Medulla oblongata (tissue), 1 donor: ENCODE data around the gene NLRP14.
A peak's percentile ranks its signal among the peaks of the same experiment; 100 is the strongest.

Experiments used
- DNase-seq: peaks from one replicate; pipeline ENCODE4 v3.0.0-alpha.2; 2015; ENCODE audit errors: extremely low spot score

The NLRP14 gene

GRCh38 chr11:7057641-7058040 is 37.4 kb downstream of the NLRP14 start:
- DNase-seq = peak; percentile 6

GRCh38 chr11:7060868-7061267 is 40.6 kb downstream of the NLRP14 start:
- no peak for DNase-seq

DNA sequence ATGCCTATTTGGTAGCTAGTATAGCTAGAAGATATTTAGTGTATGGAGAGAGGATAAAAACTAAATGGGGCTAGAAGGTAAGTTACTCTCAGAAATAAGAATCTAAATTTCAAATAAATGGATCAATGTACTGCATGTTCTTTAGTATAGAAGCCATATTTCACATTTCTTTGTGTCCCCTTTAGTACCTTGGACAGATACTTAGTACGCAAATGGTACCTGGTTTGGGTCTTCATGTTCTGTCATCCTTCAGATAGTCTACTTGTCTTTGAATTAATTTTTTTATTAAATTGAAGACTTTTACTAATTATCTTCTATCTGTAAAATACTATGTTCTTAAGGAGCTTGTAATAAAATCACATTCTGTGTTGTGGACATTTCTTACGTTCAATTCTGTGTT is 42.3 kb downstream of the NLRP14 start:
- DNase-seq = no peak

DNA sequence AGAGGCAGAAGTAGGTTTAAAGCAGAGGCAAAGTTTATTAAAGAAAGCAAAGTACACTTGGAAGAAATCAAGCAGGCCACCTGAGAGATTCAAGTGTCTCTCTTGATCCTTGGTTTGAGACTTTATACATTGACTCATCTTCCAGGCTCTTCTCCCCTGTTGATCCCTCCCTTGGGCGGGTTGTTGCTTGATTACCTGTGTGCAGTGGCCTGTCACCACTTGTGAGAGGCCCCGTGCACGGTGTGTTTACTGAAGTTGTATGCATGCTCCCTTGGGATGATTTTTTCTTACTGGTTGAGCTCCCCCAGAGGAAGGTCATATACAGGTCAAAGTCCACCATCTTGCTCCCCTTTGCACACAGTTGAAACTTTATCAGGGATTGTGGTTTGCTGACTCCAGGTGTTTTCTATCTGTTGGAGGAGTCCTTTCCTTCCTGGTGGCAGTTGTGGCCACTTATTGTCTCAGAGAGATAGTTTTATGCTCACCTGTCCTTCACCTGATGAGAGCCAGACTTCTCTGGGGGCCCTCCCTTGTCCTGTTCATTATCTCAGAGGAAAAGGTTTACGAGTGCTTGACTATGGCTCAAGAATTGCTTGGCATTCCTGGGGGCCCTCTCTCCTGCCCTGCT is 52.2 kb downstream of the NLRP14 start:
- DNase-seq = no peak

GRCh38 chr11:7077101-7077500 is 56.8 kb downstream of the NLRP14 start:
- DNase-seq = no peak

DNA sequence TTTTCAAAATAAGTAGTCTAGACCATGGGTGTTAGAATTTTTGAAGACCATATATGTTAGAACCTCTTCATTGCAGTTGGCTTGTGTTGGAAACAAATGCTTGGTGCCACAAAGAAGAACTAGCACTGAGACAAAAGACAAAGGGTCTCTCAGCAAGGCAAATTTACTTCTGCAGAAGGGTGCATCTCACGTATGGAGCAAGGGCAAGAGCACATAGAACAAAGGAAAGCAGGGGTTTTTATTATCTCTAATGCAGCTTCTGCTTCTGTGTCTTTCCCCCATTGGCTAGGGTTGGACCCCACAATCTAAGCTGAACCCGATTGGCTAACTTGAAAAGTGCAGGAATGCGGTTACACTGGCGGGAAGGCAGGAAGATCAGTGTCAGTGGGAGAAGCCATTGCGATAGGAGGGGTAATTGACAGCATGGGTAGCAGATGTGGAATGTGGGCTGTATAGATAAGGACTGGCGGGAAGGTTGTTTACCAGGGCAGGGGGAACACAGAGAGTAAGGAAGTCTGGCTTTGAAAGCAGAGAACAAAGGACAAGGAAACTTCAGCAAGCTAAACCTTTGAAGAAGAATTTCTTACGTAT is 59.4 kb downstream of the NLRP14 start:
- no peak for DNase-seq

DNA sequence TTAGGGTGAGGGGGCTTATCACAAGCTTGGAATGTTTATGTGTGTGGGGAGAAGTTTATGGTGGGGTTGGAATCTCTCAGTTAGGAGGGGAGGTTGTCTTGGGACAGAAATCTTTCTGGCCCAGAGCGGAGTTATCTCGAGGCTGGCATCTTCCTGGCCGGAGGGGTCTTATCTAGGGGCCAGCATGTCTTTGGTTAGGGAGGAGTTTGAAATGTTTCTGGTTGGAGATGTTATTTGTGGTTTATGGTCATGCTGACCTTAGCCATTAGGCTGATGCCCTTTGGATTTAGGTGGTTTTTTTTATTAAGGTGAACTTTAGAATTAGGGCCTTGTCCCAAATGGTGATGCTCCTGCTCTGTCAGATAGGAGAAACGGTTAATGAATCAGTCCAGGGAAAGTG is 60.6 kb downstream of the NLRP14 start:
- DNase-seq = no peak

GRCh38 chr11:7081441-7081840 is 61.2 kb downstream of the NLRP14 start:
- no peak for DNase-seq

DNA sequence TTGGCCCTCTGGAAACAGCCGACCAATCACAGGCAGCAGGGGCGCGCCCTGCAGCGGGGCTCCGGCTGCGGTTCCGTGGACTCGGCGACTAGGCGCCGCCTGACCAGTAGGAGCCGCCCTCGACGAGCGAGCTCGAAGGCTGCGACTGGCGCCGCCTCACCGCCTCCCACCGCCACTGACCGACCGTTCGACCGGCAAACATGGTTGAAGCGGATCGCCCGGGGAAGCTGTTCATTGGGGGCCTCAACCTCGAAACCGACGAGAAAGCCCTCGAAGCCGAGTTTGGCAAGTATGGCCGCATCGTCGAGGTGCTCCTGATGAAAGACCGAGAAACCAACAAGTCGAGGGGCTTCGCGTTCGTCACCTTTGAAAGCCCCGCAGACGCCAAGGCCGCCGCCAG is 68.6 kb downstream of the NLRP14 start, which contains the start of gene RBMXL2:
Gene RBMXL2, plus strand, starts transcription at position 78 of the 400 bp plus-strand sequence. Its CDS starts 123 bp downstream, at position 201.
- DNase-seq = no peak

- DNase-seq = no peak
These were observed 69.3 kb downstream of the NLRP14 start for GRCh38 chr11:7089328-7090251.

DNA sequence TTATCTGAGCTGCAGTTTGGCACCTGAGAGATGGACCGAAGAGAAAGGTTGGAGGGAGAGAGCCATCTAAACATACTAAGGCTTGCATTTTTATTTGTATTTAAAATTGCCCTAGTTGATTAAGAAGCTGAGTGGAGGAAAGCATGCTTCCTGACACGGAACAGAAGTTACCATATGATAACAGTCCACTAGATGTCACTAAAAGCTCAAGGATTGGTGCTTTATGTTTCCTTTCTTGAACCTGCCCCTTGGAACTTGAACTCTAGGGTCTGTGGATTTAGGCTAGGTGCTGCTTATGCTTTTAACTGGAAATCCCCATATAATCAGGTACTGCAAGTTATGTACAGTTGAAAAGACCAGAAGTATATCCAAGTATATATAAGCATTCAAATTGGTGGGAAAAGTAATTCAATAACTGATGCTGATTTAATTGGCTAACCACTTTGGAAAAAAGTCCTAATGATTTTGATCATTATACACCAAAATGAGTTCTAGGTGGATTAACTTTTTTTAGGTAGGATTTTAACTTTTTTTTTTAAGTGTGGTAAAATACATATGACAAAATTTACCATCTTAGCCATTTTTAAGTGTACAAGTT is 78.1 kb downstream of the NLRP14 start:
- peak; percentile 84 for DNase-seq

DNA sequence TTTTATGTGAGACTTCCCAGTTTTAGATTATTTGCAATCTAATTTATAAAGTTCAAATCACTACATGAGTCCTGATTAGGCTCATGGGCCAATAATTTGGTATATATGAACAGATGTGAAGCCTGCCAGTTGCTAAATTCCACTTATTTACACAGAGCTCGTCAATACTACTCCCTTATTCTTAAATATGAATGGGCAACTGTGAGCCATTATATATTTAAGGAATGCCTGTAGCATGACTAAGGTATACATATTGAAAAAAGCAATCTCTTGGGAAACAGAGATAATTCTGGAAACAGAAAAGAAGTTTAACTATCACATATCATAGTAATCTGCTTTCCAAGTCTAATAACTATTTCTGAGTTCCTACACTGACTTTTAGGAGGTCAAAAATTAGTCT is 95.5 kb downstream of the NLRP14 start:
- DNase-seq = no peak

- DNase-seq = no peak
These were observed 96.1 kb downstream of the NLRP14 start for GRCh38 chr11:7116370-7116769.
